Activated CD8-positive, alpha-beta memory T cell treated with anti-CD3 and anti-CD28 coated beads, Interleukin-2, amount 50 U/mL, for 48 hours (primary cell): ENCODE data around the gene QPCT.
"Not testable (repeated sequence)": the region's sequence is repeated elsewhere in the genome, so short reads cannot be mapped to it uniquely, and the experiment has no call there.

Experiments
- DNase-seq: peaks from one replicate; pipeline ENCODE4 v3.0.0-alpha.2; 2020

The QPCT gene

GRCh38 chr2:37394796-37395555 lies 50.5 kb downstream of the QPCT start:
- no peak for DNase-seq

GRCh38 chr2:37396890-37397565 lies 52.6 kb downstream of the QPCT start:
- peak; percentile 20 for DNase-seq

DNA sequence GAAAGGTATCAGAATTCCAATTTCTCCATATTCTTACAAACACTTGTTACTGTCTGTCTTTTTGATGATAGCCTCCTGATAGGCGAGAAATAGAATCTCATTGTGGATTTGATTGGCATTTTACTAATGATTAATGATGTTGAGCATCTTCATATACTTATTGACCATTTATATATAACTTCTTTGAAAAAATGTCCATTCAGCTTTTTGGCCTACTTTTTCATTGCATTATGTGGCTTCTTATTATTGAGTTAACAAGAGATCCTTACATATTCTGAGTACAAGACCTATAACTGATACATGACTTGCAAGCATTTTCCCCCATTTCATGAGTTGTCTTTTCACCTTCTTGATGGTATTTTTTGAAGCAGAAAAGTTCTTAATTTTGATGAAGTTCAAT lies 54.6 kb downstream of the QPCT start:
- DNase-seq = no peak

DNA sequence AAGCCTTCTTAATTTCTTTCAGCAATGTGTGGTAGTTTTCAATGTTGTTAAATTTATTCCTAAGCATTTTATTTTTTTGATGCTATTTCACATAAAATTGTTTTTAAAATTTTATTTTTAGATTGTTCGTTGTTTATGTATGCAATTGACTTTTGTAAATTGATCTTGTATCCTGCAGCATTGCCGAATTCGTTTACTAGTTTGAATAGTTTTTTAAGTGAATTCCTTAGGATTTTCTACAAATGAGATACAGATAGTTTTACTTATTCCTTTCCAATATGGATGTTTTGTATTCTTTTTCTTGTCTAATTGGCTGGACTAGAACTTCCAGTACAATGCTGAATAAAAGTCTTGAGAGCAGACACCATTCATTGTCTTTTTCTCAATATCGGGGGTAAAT lies 55.6 kb downstream of the QPCT start:
- DNase-seq = no peak

DNA sequence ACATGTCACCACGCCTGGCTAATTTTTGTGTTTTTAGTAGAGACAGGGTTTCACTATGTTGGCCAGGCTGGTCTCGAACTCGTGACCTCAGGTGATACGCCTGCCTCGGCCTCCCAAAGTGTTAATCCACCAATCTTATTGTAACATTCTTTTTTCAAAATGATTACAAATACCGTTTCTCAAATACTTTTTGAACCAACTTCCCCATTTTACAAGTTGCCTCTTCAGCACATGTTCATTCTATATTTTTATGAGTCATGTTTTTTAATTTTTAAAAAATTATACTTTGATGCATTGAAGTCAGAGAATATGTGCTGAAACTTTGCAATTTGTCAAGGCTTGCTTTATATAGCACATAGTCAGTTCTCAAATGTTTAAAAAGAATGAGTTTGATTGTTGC lies 58.2 kb downstream of the QPCT start:
- peak; percentile 8 for DNase-seq

- no peak for DNase-seq
These were observed 61.4 kb downstream of the QPCT start for GRCh38 chr2:37405781-37406180.

- DNase-seq = no peak
These were observed 67.8 kb downstream of the QPCT start for GRCh38 chr2:37412231-37412630.

- DNase-seq = not testable (repeated sequence)
These were observed 69.6 kb downstream of the QPCT start for GRCh38 chr2:37413911-37414469.

DNA sequence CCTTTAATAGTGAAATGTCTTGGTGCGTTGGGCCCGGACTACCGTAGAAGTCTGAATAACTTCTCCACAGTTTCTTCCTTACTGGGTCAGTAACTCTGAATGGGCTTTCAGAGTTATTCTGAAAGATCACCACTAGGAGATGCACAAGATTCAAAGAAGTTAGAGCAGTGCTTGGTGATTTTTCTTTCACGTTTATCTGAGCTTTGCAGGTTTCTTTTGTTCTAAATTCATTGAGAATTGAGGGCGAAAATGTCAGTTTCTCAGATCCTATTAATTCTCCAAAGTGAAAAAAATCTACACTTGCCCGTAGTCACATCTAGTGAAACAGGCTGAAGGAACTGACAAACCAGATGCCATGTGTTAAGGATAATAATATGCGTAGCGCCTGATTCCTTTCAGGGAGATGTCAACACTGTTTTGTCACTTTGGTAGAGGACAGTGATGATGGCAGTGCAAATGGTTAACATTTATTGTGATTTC lies 70.1 kb downstream of the QPCT start:
- DNase-seq = no peak

DNA sequence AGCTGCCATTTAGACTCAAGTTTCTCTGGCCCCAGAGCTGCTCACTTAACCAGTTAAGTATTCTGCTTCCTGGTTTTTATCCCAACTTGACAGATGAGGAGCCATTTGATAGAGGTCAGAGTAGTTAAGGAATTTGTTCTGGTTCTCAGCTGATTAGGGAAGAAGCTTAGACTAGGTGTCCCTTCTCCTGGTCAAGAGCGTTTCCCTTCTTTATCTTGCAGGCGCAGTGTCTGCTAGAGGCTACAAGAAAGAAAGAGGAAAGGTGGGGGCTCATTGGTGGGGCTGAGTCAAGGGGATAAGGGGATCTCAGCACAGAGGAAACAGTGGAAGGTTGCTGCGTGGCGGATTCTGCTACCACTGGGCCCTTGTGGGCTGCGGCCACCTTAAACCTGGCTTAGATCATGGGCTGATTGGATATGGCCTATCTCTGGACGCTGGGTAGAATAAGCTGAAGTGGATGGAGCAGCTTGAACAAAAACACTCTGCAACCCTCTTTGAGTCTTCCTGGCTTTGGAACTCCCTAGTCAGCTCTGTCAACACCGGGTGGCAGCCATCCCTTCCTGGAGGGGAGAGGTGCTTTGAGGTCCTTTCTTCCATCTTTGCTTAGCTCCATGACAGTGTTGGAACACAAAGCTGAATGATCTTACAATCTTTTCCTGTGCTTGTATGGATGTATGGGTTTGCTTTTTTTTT lies 70.8 kb downstream of the QPCT start:
- DNase-seq = no peak

- no peak for DNase-seq
These were observed 72.9 kb downstream of the QPCT start for GRCh38 chr2:37417321-37417720.

- no peak for DNase-seq
These were observed 74.5 kb downstream of the QPCT start for GRCh38 chr2:37418956-37419355.

GRCh38 chr2:37421686-37422085 lies 77.3 kb downstream of the QPCT start:
- no peak for DNase-seq

DNA sequence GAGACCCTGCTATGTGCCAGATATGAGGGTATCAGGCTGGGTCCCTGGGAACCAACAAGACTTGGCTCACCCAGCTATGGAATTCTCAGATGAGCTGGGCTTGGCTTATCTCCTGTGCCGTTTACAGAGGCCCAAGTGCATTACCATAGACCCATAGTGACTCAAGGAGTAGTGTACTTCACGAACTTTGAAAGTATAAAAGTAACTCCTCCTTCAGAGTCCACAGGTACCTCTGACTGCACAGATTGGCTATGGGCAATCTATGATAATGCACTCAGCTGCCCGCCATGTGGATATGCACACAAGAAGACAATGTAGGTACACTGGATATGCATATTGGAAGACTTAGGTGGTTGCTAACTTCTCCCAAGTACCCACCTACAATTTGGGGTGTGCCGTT lies 78.4 kb downstream of the QPCT start:
- no peak for DNase-seq
